ENCODE results near the gene LAMA2.

Gene LAMA2

GRCh38 chr6:129188306-129188705, 305.4 kb downstream of the LAMA2 start:
- Histone ChIP-seq H3K36me3 (ENCODE audit: insufficient read depth, low read length) (no peaks in the 10 kb centered on the region), H3K4me1 (ENCODE audit: insufficient read depth, low read length) (no peaks in the 10 kb centered on the region), H3K27me3 (ENCODE audit: control insufficient read depth in 1 of 2, insufficient read depth in 2 of 2, low read length in 2 of 2) (no peaks in the 10 kb centered on the region), H3K9me3 (ENCODE audit: low read length) (no peaks in the 10 kb centered on the region), H3K4me3 (ENCODE audit: low read depth in 1 of 2, low read length in 2 of 2) (no peak overlapping the region), H3K27ac (ENCODE audit: low read depth, low read length) (no peak overlapping the region), H3K9ac (ENCODE audit: low read length) (no peak overlapping the region)

GRCh38 chr6:129188795-129189194, 305.9 kb downstream of the LAMA2 start:
- no peaks in the 10 kb centered on the region for H3K27me3 ChIP-seq (ENCODE audit: control insufficient read depth in 1 of 2, insufficient read depth in 2 of 2, low read length in 2 of 2)
- H3K36me3 ChIP-seq (ENCODE audit: insufficient read depth, low read length), result no peaks in the 10 kb centered on the region
- no peak overlapping the region for H3K9ac ChIP-seq (ENCODE audit: low read length)
- no peaks in the 10 kb centered on the region for H3K4me1 ChIP-seq (ENCODE audit: insufficient read depth, low read length)
- no peaks in the 10 kb centered on the region for H3K9me3 ChIP-seq (ENCODE audit: low read length)
- no peak overlapping the region for H3K27ac ChIP-seq (ENCODE audit: low read depth, low read length)
- H3K4me3 ChIP-seq (ENCODE audit: low read depth in 1 of 2, low read length in 2 of 2), result no peak overlapping the region

- H3K4me3 ChIP-seq (ENCODE audit: low read depth in 1 of 2, low read length in 2 of 2), result no peak overlapping the region
- H3K36me3 ChIP-seq (ENCODE audit: insufficient read depth, low read length), result no peaks in the 10 kb centered on the region
- H3K27me3 ChIP-seq (ENCODE audit: control insufficient read depth in 1 of 2, insufficient read depth in 2 of 2, low read length in 2 of 2), result no peaks in the 10 kb centered on the region
- H3K27ac ChIP-seq (ENCODE audit: low read depth, low read length), result no peak overlapping the region
- H3K9ac ChIP-seq (ENCODE audit: low read length), result no peak overlapping the region
- H3K9me3 ChIP-seq (ENCODE audit: low read length), result no peaks in the 10 kb centered on the region
- H3K4me1 ChIP-seq (ENCODE audit: insufficient read depth, low read length), result no peaks in the 10 kb centered on the region
Observed at GRCh38 chr6:129189266-129189665, 306.3 kb downstream of the LAMA2 start.

- Histone ChIP-seq H3K27ac (ENCODE audit: low read depth, low read length) (no peak overlapping the region), H3K4me1 (ENCODE audit: insufficient read depth, low read length) (peaks cover 9% of the 10 kb centered on the region), H3K27me3 (ENCODE audit: control insufficient read depth in 1 of 2, insufficient read depth in 2 of 2, low read length in 2 of 2) (no peaks in the 10 kb centered on the region), H3K9ac (ENCODE audit: low read length) (no peak overlapping the region), H3K9me3 (ENCODE audit: low read length) (no peaks in the 10 kb centered on the region), H3K4me3 (ENCODE audit: low read depth in 1 of 2, low read length in 2 of 2) (no peak overlapping the region), H3K36me3 (ENCODE audit: insufficient read depth, low read length) (no peaks in the 10 kb centered on the region)
Observed at GRCh38 chr6:129191235-129191634, 308.3 kb downstream of the LAMA2 start.

GRCh38 chr6:129192458-129192989, 309.6 kb downstream of the LAMA2 start:
- H3K4me1 ChIP-seq (ENCODE audit: insufficient read depth, low read length), result peaks cover 9% of the 10 kb centered on the region
- no peaks in the 10 kb centered on the region for H3K36me3 ChIP-seq (ENCODE audit: insufficient read depth, low read length)
- H3K9me3 ChIP-seq (ENCODE audit: low read length), result no peaks in the 10 kb centered on the region
- H3K4me3 ChIP-seq (ENCODE audit: low read depth in 1 of 2, low read length in 2 of 2), result no peak overlapping the region
- no peaks in the 10 kb centered on the region for H3K27me3 ChIP-seq (ENCODE audit: control insufficient read depth in 1 of 2, insufficient read depth in 2 of 2, low read length in 2 of 2)
- no peak overlapping the region for H3K9ac ChIP-seq (ENCODE audit: low read length)
- H3K27ac ChIP-seq (ENCODE audit: low read depth, low read length), result no peak overlapping the region

GRCh38 chr6:129194306-129194941, 311.5 kb downstream of the LAMA2 start:
- Histone ChIP-seq H3K4me3 (ENCODE audit: low read depth in 1 of 2, low read length in 2 of 2) (no peak overlapping the region), H3K27ac (ENCODE audit: low read depth, low read length) (no peak overlapping the region), H3K9ac (ENCODE audit: low read length) (no peak overlapping the region), H3K27me3 (ENCODE audit: control insufficient read depth in 1 of 2, insufficient read depth in 2 of 2, low read length in 2 of 2) (no peaks in the 10 kb centered on the region), H3K36me3 (ENCODE audit: insufficient read depth, low read length) (no peaks in the 10 kb centered on the region), H3K4me1 (ENCODE audit: insufficient read depth, low read length) (peaks cover 9% of the 10 kb centered on the region), H3K9me3 (ENCODE audit: low read length) (no peaks in the 10 kb centered on the region)

- Histone ChIP-seq H3K36me3 (ENCODE audit: insufficient read depth, low read length) (no peaks in the 10 kb centered on the region), H3K27ac (ENCODE audit: low read depth, low read length) (no peak overlapping the region), H3K4me1 (ENCODE audit: insufficient read depth, low read length) (peaks cover 9% of the 10 kb centered on the region), H3K9ac (ENCODE audit: low read length) (no peak overlapping the region), H3K27me3 (ENCODE audit: control insufficient read depth in 1 of 2, insufficient read depth in 2 of 2, low read length in 2 of 2) (no peaks in the 10 kb centered on the region), H3K4me3 (ENCODE audit: low read depth in 1 of 2, low read length in 2 of 2) (no peak overlapping the region), H3K9me3 (ENCODE audit: low read length) (no peaks in the 10 kb centered on the region)
Observed at GRCh38 chr6:129195161-129195560, 312.2 kb downstream of the LAMA2 start.

GRCh38 chr6:129195643-129196042, 312.7 kb downstream of the LAMA2 start:
- Histone ChIP-seq H3K27ac (ENCODE audit: low read depth, low read length) (no peak overlapping the region), H3K27me3 (ENCODE audit: control insufficient read depth in 1 of 2, insufficient read depth in 2 of 2, low read length in 2 of 2) (no peaks in the 10 kb centered on the region), H3K4me1 (ENCODE audit: insufficient read depth, low read length) (peaks cover 9% of the 10 kb centered on the region), H3K4me3 (ENCODE audit: low read depth in 1 of 2, low read length in 2 of 2) (no peak overlapping the region), H3K9ac (ENCODE audit: low read length) (no peak overlapping the region), H3K9me3 (ENCODE audit: low read length) (no peaks in the 10 kb centered on the region), H3K36me3 (ENCODE audit: insufficient read depth, low read length) (no peaks in the 10 kb centered on the region)

- H3K27me3 ChIP-seq (ENCODE audit: control insufficient read depth in 1 of 2, insufficient read depth in 2 of 2, low read length in 2 of 2), result no peaks in the 10 kb centered on the region
- no peak overlapping the region for H3K27ac ChIP-seq (ENCODE audit: low read depth, low read length)
- no peaks in the 10 kb centered on the region for H3K36me3 ChIP-seq (ENCODE audit: insufficient read depth, low read length)
- H3K9ac ChIP-seq (ENCODE audit: low read length), result no peak overlapping the region
- no peak overlapping the region for H3K4me3 ChIP-seq (ENCODE audit: low read depth in 1 of 2, low read length in 2 of 2)
- H3K4me1 ChIP-seq (ENCODE audit: insufficient read depth, low read length), result peaks cover 9% of the 10 kb centered on the region
- H3K9me3 ChIP-seq (ENCODE audit: low read length), result no peaks in the 10 kb centered on the region
Observed at GRCh38 chr6:129197154-129197553, 314.2 kb downstream of the LAMA2 start.

GRCh38 chr6:129200151-129200550, 317.2 kb downstream of the LAMA2 start:
- H3K27ac ChIP-seq (ENCODE audit: low read depth, low read length), result no peak overlapping the region
- no peaks in the 10 kb centered on the region for H3K27me3 ChIP-seq (ENCODE audit: control insufficient read depth in 1 of 2, insufficient read depth in 2 of 2, low read length in 2 of 2)
- H3K9ac ChIP-seq (ENCODE audit: low read length), result no peak overlapping the region
- H3K9me3 ChIP-seq (ENCODE audit: low read length), result no peaks in the 10 kb centered on the region
- H3K4me3 ChIP-seq (ENCODE audit: low read depth in 1 of 2, low read length in 2 of 2), result no peak overlapping the region
- no peaks in the 10 kb centered on the region for H3K36me3 ChIP-seq (ENCODE audit: insufficient read depth, low read length)
- peaks cover 4% of the 10 kb centered on the region for H3K4me1 ChIP-seq (ENCODE audit: insufficient read depth, low read length)

- no peak overlapping the region for H3K9ac ChIP-seq (ENCODE audit: low read length)
- no peaks in the 10 kb centered on the region for H3K9me3 ChIP-seq (ENCODE audit: low read length)
- H3K36me3 ChIP-seq (ENCODE audit: insufficient read depth, low read length), result no peaks in the 10 kb centered on the region
- no peaks in the 10 kb centered on the region for H3K27me3 ChIP-seq (ENCODE audit: control insufficient read depth in 1 of 2, insufficient read depth in 2 of 2, low read length in 2 of 2)
- no peak overlapping the region for H3K4me3 ChIP-seq (ENCODE audit: low read depth in 1 of 2, low read length in 2 of 2)
- no peaks in the 10 kb centered on the region for H3K4me1 ChIP-seq (ENCODE audit: insufficient read depth, low read length)
- H3K27ac ChIP-seq (ENCODE audit: low read depth, low read length), result no peak overlapping the region
Observed at GRCh38 chr6:129203190-129203900, 320.4 kb downstream of the LAMA2 start.

- no peaks in the 10 kb centered on the region for H3K36me3 ChIP-seq (ENCODE audit: insufficient read depth, low read length)
- no peak overlapping the region for H3K27ac ChIP-seq (ENCODE audit: low read depth, low read length)
- H3K9me3 ChIP-seq (ENCODE audit: low read length), result no peaks in the 10 kb centered on the region
- H3K4me3 ChIP-seq (ENCODE audit: low read depth in 1 of 2, low read length in 2 of 2), result no peak overlapping the region
- no peak overlapping the region for H3K9ac ChIP-seq (ENCODE audit: low read length)
- no peaks in the 10 kb centered on the region for H3K27me3 ChIP-seq (ENCODE audit: control insufficient read depth in 1 of 2, insufficient read depth in 2 of 2, low read length in 2 of 2)
- peaks cover 6% of the 10 kb centered on the region for H3K4me1 ChIP-seq (ENCODE audit: insufficient read depth, low read length)
Observed at GRCh38 chr6:129206821-129207220, 323.9 kb downstream of the LAMA2 start.

Measured in muscle layer of colon (tissue), 2 donors.